H9 (cell line): ENCODE data around the gene TMEM117. TPM values are rescaled to one million over a fixed set of nuclear protein-coding genes. Genes with fewer than 3 reads are reported as not detected.
"Not testable (repeated sequence)": the region's sequence is repeated elsewhere in the genome, so short reads cannot be mapped to it uniquely, and the experiment has no call there.

Experiments
- DNase-seq: peaks from one replicate; pipeline ENCODE4 v3.0.0-alpha.2; 2017
- H2AFZ ChIP-seq: one replicate; pipeline ENCODE4 v1.6.1; 2013; ENCODE audit warnings: mild to moderate bottlenecking, low read length, control low read depth, moderate library complexity
- H2AK5ac ChIP-seq: 2 replicates; pipeline ENCODE4 v1.6.1; 2013; ENCODE audit warnings: low read length, control low read depth, mixed read lengths; ENCODE audit not compliant: insufficient read length
- H2BK120ac ChIP-seq: one replicate; pipeline ENCODE4 v1.6.1; 2013; ENCODE audit warnings: low read depth, mild to moderate bottlenecking, low read length, control low read depth, inconsistent platforms; ENCODE audit not compliant: poor library complexity, severe bottlenecking
- H2BK12ac ChIP-seq: 2 replicates; pipeline ENCODE4 v1.6.1; 2013; ENCODE audit warnings: low read length, control low read depth, mixed read lengths, low read depth; ENCODE audit not compliant: insufficient read length
- H2BK15ac ChIP-seq: 2 replicates; pipeline ENCODE4 v1.6.1; 2013; ENCODE audit warnings: low read depth, low read length, control low read depth
- H2BK20ac ChIP-seq: one replicate; pipeline ENCODE4 v1.6.1; 2013; ENCODE audit warnings: low read depth, mild to moderate bottlenecking, low read length, control low read depth, inconsistent platforms; ENCODE audit not compliant: poor library complexity, severe bottlenecking
- H2BK5ac ChIP-seq: 2 replicates; pipeline ENCODE4 v1.6.1; 2013; ENCODE audit warnings: low read length, control low read depth, mixed read lengths; ENCODE audit not compliant: insufficient read length
- H3K14ac ChIP-seq: 2 replicates; pipeline ENCODE4 v1.6.1; 2013; ENCODE audit warnings: low read length, control low read depth; ENCODE audit not compliant: insufficient read depth
- H3K18ac ChIP-seq: 2 replicates; pipeline ENCODE4 v1.6.1; 2013; ENCODE audit warnings: low read depth, mild to moderate bottlenecking, mixed read lengths, low read length, control low read depth; ENCODE audit not compliant: insufficient read length
- H3K23ac ChIP-seq: 2 replicates; pipeline ENCODE4 v1.6.1; 2013; ENCODE audit warnings: low read length, control low read depth, mixed read lengths, low read depth; ENCODE audit not compliant: insufficient read length
- H3K23me2 ChIP-seq: 2 replicates; pipeline ENCODE4 v1.6.1; 2013; ENCODE audit warnings: low read depth, mild to moderate bottlenecking, mixed read lengths, low read length, control low read depth; ENCODE audit not compliant: insufficient read length, poor library complexity, severe bottlenecking
- H3K27ac ChIP-seq: 2 replicates; pipeline ENCODE4 v1.5.1; 2013; ENCODE audit warnings: low read length, control low read depth, mixed read lengths, low read depth; ENCODE audit not compliant: insufficient read length
- H3K27me3 ChIP-seq: 2 replicates; pipeline ENCODE4 v1.6.1; 2013; ENCODE audit warnings: low read length, control low read depth, inconsistent platforms; ENCODE audit not compliant: insufficient read depth
- H3K4ac ChIP-seq: 2 replicates; pipeline ENCODE4 v1.6.1; 2013; ENCODE audit warnings: low read depth, mild to moderate bottlenecking, control low read depth, inconsistent platforms, low read length, moderate library complexity
- H3K4me1 ChIP-seq: 2 replicates; pipeline ENCODE4 v1.6.1; 2013; ENCODE audit warnings: low read length, control low read depth, inconsistent platforms; ENCODE audit not compliant: insufficient read depth
- H3K4me2 ChIP-seq: 2 replicates; pipeline ENCODE4 v1.6.1; 2013; ENCODE audit warnings: low read length, control low read depth, mixed read lengths; ENCODE audit not compliant: insufficient read length, insufficient read depth
- H3K56ac ChIP-seq: 2 replicates; pipeline ENCODE4 v1.6.1; 2013; ENCODE audit warnings: low read depth, mild to moderate bottlenecking, mixed read lengths, low read length, control low read depth; ENCODE audit not compliant: insufficient read length
- H3K79me1 ChIP-seq: 2 replicates; pipeline ENCODE4 v1.6.1; 2013; ENCODE audit warnings: low read depth, mild to moderate bottlenecking, moderate library complexity, low read length, control low read depth, inconsistent platforms; ENCODE audit not compliant: insufficient read depth, poor library complexity, severe bottlenecking
- H3K79me2 ChIP-seq: 2 replicates; pipeline ENCODE4 v1.6.1; 2013; ENCODE audit warnings: low read length, control low read depth, inconsistent platforms; ENCODE audit not compliant: insufficient read depth
- H3K9ac ChIP-seq: 2 replicates; pipeline ENCODE4 v1.6.1; 2013; ENCODE audit warnings: low read length, control low read depth, mixed read lengths; ENCODE audit not compliant: insufficient read length; ENCODE audit errors: extremely low read depth
- H3K9me3 ChIP-seq: one replicate; pipeline ENCODE4 v1.6.1; 2013; ENCODE audit warnings: low read depth, low read length, inconsistent platforms; ENCODE audit not compliant: control insufficient read depth
- H3T11ph ChIP-seq: one replicate; pipeline ENCODE4 v1.6.1; 2013; ENCODE audit warnings: mild to moderate bottlenecking, low read length, control low read depth, inconsistent platforms
- H4K20me1 ChIP-seq: one replicate; pipeline ENCODE4 v1.6.1; 2013; ENCODE audit not compliant: control insufficient read depth, insufficient read length, insufficient read depth
- H4K5ac ChIP-seq: 2 replicates; pipeline ENCODE4 v1.6.1; 2013; ENCODE audit warnings: low read depth, mild to moderate bottlenecking, mixed read lengths, low read length, control low read depth; ENCODE audit not compliant: insufficient read length
- H4K8ac ChIP-seq: replicated peaks from 2 replicates; pipeline ENCODE4 v1.6.1; 2013; ENCODE audit warnings: low read length, control low read depth, mixed read lengths, low read depth; ENCODE audit not compliant: insufficient read length
- H4K91ac ChIP-seq: 2 replicates; pipeline ENCODE4 v1.6.1; 2013; ENCODE audit warnings: low read depth, mild to moderate bottlenecking, moderate library complexity, mixed read lengths, low read length, control low read depth; ENCODE audit not compliant: insufficient read length
- H3K27ac Mint-ChIP-seq, 3 experiments: 2 replicates in 2 of 3; 3 replicates in 1 of 3; pipeline ENCODE4 v1.8.0; 2020 to 2021; ENCODE audit warnings: mixed read lengths in 3 of 3, mild to moderate bottlenecking in 1 of 3, moderate library complexity in 1 of 3
- H3K27me3 Mint-ChIP-seq: 2 replicates; pipeline ENCODE4 v1.8.0; 2021; ENCODE audit warnings: low read depth, mild to moderate bottlenecking, moderate library complexity, mixed read lengths
- H3K36me3 Mint-ChIP-seq, 3 experiments: 2 replicates in 2 of 3; 3 replicates in 1 of 3; pipeline ENCODE4 v1.8.0; 2020 to 2021; ENCODE audit warnings: low read depth in 3 of 3, mixed read lengths in 3 of 3; ENCODE audit not compliant: insufficient read depth in 1 of 3
- H3K4me1 Mint-ChIP-seq, 2 experiments: 2 replicates each; pipeline ENCODE4 v1.8.0; 2020; ENCODE audit warnings: mixed read lengths in 2 of 2
- H3K4me3 Mint-ChIP-seq, 2 experiments: 2 replicates in 1 of 2; 3 replicates in 1 of 2; pipeline ENCODE4 v1.8.0; 2020 to 2021; ENCODE audit warnings: mild to moderate bottlenecking in 2 of 2, mixed read lengths in 2 of 2, moderate library complexity in 1 of 2
- H3K9me3 Mint-ChIP-seq, 2 experiments: 2 replicates in 1 of 2; 3 replicates in 1 of 2; pipeline ENCODE4 v1.8.0; 2020; ENCODE audit warnings: mild to moderate bottlenecking in 2 of 2, mixed read lengths in 2 of 2, moderate library complexity in 1 of 2
- WGBS: extraction: QIAGEN DNeasy Blood & Tissue Kit; methylation state at CpG from one replicate; pipeline ENCODE4 v1.1.7; 2013; ENCODE audit warnings: missing lambda C conversion rate, low lambda C conversion rate, mixed read lengths; ENCODE audit not compliant: insufficient read length; ENCODE audit errors: extremely low coverage; 5-methylcytosine and 5-hydroxymethylcytosine counted together
- total RNA-seq: library from RNA; stranded (reverse); gene quantifications from 2 replicates; pipeline ENCODE4 v1.2.1, GENCODE V29; 2021
- TF ChIP-seq, protein P1 (sequence below): fragments of 200-600 bp; sonication (generic); conservative IDR thresholded peaks from 3 replicates; pipeline ENCODE4 v1.8.0; 2021; ENCODE audit warnings: antibody characterized with exemption, mild to moderate bottlenecking

The TMEM117 gene
- total RNA-seq, 1 experiment from 2014 or later = 1.7 TPM

DNA sequence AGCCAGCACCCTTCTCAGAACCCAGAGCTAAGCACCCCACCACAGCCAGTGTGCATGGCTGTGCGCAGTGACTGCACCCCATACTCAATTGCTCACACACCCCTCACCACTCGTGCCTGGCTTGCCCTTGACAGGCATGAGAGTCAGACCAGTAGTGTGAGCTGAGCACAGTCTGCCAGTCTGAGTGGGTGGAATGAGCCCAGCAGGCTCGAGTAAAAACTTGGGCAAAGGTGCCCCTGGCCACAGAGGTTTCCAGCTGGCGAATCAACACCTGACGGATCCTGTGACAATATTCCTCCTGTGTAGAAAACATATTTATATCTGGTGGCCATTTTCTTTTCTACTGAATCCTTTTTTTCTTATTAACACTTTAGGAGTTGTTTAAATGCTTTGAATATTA, 202.5 kb downstream of the TMEM117 start:
- TF ChIP-seq, protein P1, sequence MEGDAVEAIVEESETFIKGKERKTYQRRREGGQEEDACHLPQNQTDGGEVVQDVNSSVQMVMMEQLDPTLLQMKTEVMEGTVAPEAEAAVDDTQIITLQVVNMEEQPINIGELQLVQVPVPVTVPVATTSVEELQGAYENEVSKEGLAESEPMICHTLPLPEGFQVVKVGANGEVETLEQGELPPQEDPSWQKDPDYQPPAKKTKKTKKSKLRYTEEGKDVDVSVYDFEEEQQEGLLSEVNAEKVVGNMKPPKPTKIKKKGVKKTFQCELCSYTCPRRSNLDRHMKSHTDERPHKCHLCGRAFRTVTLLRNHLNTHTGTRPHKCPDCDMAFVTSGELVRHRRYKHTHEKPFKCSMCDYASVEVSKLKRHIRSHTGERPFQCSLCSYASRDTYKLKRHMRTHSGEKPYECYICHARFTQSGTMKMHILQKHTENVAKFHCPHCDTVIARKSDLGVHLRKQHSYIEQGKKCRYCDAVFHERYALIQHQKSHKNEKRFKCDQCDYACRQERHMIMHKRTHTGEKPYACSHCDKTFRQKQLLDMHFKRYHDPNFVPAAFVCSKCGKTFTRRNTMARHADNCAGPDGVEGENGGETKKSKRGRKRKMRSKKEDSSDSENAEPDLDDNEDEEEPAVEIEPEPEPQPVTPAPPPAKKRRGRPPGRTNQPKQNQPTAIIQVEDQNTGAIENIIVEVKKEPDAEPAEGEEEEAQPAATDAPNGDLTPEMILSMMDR = no peak
- no CpG with 5 or more reads among the region's 5 CpGs for WGBS
- no peaks in the 10 kb centered on the region for H3K23me2 ChIP-seq

DNA sequence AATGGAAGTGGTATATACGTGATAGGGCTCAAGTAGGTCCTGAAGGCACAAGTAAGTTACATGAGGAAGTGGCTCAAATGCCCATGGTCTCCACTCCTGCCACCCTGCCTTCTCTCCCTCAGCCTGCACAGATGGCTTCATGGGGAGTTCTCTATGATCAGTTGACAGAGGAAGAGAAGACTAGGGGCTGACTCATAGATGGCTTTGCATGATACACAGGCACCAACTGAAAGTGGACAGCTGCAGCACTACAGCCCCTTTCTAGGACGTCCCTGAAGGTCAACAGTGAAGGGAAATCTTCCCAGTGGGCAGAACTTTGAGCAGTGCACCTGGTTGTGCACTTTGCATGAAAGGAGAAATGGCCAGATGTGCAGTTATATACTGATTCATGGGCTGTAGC, 208.6 kb downstream of the TMEM117 start:
- not testable (repeated sequence) for H3K27me3 ChIP-seq, H2BK12ac ChIP-seq, H3K14ac ChIP-seq, H3K27ac Mint-ChIP-seq, H3K4me1 Mint-ChIP-seq, H4K8ac ChIP-seq, H2BK5ac ChIP-seq, H3K23me2 ChIP-seq, H3K36me3 Mint-ChIP-seq, H2AK5ac ChIP-seq, H3K79me1 ChIP-seq, H3K9me3 ChIP-seq, H3K4ac ChIP-seq, DNase-seq, H4K20me1 ChIP-seq, H3K9me3 Mint-ChIP-seq, H3K18ac ChIP-seq, H3T11ph ChIP-seq, H2BK15ac ChIP-seq, H3K23ac ChIP-seq, H3K27me3 Mint-ChIP-seq, H3K56ac ChIP-seq, H3K4me3 Mint-ChIP-seq, H3K9ac ChIP-seq, H2BK120ac ChIP-seq, H4K91ac ChIP-seq, H3K4me1 ChIP-seq, H3K79me2 ChIP-seq, H2AFZ ChIP-seq, H3K4me2 ChIP-seq, H4K5ac ChIP-seq, H2BK20ac ChIP-seq, H3K27ac ChIP-seq
- no CpG with 5 or more reads among the region's 2 CpGs for WGBS

More for the DNA sequence above, 202.5 kb downstream of the TMEM117 start:
- no peaks in the 10 kb centered on the region for H3K9me3 ChIP-seq
- Mint-ChIP-seq H3K9me3 (peaks cover 5 to 14% of the 10 kb centered on the region in 2 experiments; a peak in 4 of 5 replicates), H3K4me1 (no peaks in the 10 kb centered on the region), H3K4me3 (no peak overlapping the region), H3K27ac (no peak overlapping the region), H3K27me3 (no peaks in the 10 kb centered on the region), H3K36me3 (peaks cover 0 to 3% (median under 1%) of the 10 kb centered on the region in 3 experiments; a peak in 1 of 7 replicates)
- H3K4me1 ChIP-seq = no peaks in the 10 kb centered on the region
- no peak overlapping the region for H3K4me2 ChIP-seq
- no peak overlapping the region for H2AK5ac ChIP-seq
- no peak overlapping the region for H2BK15ac ChIP-seq
- no peak overlapping the region for H2BK12ac ChIP-seq
- no peak overlapping the region for H2BK20ac ChIP-seq
- H3K23ac ChIP-seq = no peak overlapping the region
- no peak overlapping the region for H4K91ac ChIP-seq
- no peak overlapping the region for H3K14ac ChIP-seq
- no peak overlapping the region for H3K9ac ChIP-seq
- H3K79me1 ChIP-seq = no peaks in the 10 kb centered on the region
- H3K56ac ChIP-seq = no peak overlapping the region
- H3K4ac ChIP-seq = no peak overlapping the region
- H2AFZ ChIP-seq = no peak overlapping the region
- no peak for DNase-seq
- no peak overlapping the region for H4K8ac ChIP-seq
- H3K79me2 ChIP-seq = no peaks in the 10 kb centered on the region
- H3K27me3 ChIP-seq = no peaks in the 10 kb centered on the region
- no peak overlapping the region for H4K5ac ChIP-seq
- no peaks in the 10 kb centered on the region for H4K20me1 ChIP-seq
- no peak overlapping the region for H2BK5ac ChIP-seq
- no peak overlapping the region for H2BK120ac ChIP-seq
- H3K18ac ChIP-seq = no peak overlapping the region
- no peak overlapping the region for H3K27ac ChIP-seq
- H3T11ph ChIP-seq = no peak overlapping the region
